CD4-positive, alpha-beta T cell treated with Interferon alpha-2 for 1 hour (primary cell): ENCODE measurements around the gene POLR3A.

ENCODE experiments used
- DNase-seq, 2 donors: peaks; one replicate each; pipeline ENCODE4 v3.0.0-alpha.2; 2020 to 2022

Gene POLR3A

GRCh38 chr10:77975086-77975666 lies 54.1 kb downstream of the POLR3A start:
- DNase-seq, result no peak

- no peak for DNase-seq
These were observed 54.8 kb downstream of the POLR3A start for GRCh38 chr10:77974396-77975074.

GRCh38 chr10:77973276-77973675 lies 56.0 kb downstream of the POLR3A start:
- no peak for DNase-seq

- no peak for DNase-seq
These were observed 57.2 kb downstream of the POLR3A start for GRCh38 chr10:77972148-77972547.

GRCh38 chr10:77971804-77972144 lies 57.5 kb downstream of the POLR3A start:
- no peak for DNase-seq

GRCh38 chr10:77970869-77971803 lies 58.2 kb downstream of the POLR3A start:
- no peak for DNase-seq

GRCh38 chr10:77969114-77969513 lies 60.2 kb downstream of the POLR3A start:
- no peak for DNase-seq

- no peak for DNase-seq
These were observed 61.7 kb downstream of the POLR3A start for GRCh38 chr10:77967611-77968022.

- DNase-seq, result no peak
These were observed 64.0 kb downstream of the POLR3A start for GRCh38 chr10:77965294-77965693.

- DNase-seq, result no peak
These were observed 64.5 kb downstream of the POLR3A start for GRCh38 chr10:77964811-77965210.

GRCh38 chr10:77963901-77964300 lies 65.4 kb downstream of the POLR3A start:
- DNase-seq, result no peak

- DNase-seq, result no peak
These were observed 66.8 kb downstream of the POLR3A start for GRCh38 chr10:77962350-77963146.

- no peak for DNase-seq
These were observed 67.6 kb downstream of the POLR3A start for GRCh38 chr10:77961668-77962067.

- no peak for DNase-seq
These were observed 68.4 kb downstream of the POLR3A start for GRCh38 chr10:77960829-77961329.

GRCh38 chr10:77959887-77960455 lies 69.3 kb downstream of the POLR3A start:
- DNase-seq, result no peak

GRCh38 chr10:77959384-77959783 lies 69.9 kb downstream of the POLR3A start:
- DNase-seq, result no peak

- no peak for DNase-seq
These were observed 74.2 kb downstream of the POLR3A start for GRCh38 chr10:77955136-77955535.

GRCh38 chr10:77949167-77949566 lies 80.1 kb downstream of the POLR3A start:
- DNase-seq, result no peak

- no peak for DNase-seq
These were observed 83.2 kb downstream of the POLR3A start for GRCh38 chr10:77946084-77946483.

GRCh38 chr10:77944519-77944918 lies 84.8 kb downstream of the POLR3A start:
- no peak for DNase-seq

GRCh38 chr10:77943121-77943901 lies 86.0 kb downstream of the POLR3A start:
- DNase-seq, result no peak

GRCh38 chr10:77941790-77942189 lies 87.5 kb downstream of the POLR3A start:
- no peak for DNase-seq
